Motor neuron (in vitro differentiated cells): ENCODE results near the gene CHRM3. TPM values are rescaled to one million over a fixed set of nuclear protein-coding genes. Genes with fewer than 3 reads are reported as not detected.
A peak's percentile ranks its signal among the peaks of the same experiment; 100 is the strongest.
"Not testable (repeated sequence)": the region's sequence is repeated elsewhere in the genome, so short reads cannot be mapped to it uniquely, and the experiment has no call there.

ENCODE experiments used
- ATAC-seq, 8 experiments: fragments of 200-7000 bp; cut with Tn5 transposase; replicated peaks in 6 of 8; 2 replicates each; pipeline ENCODE4 v1.8.0; 2021; ENCODE audit warnings: mild to moderate bottlenecking in 8 of 8, moderate library complexity in 8 of 8
- H3K27ac ChIP-seq, 2 donors: fragments of 250-450 bp; sonication (Bioruptor Pico); 2 replicates each; pipeline ENCODE4 v1.9.0; 2021; ENCODE audit warnings: antibody characterized with exemption in 2 of 2, mild to moderate bottlenecking in 2 of 2, moderate library complexity in 1 of 2
- H3K4me1 ChIP-seq, 2 donors: fragments of 250-450 bp; sonication (Bioruptor Pico); replicated peaks in 1 of 2; 2 replicates each; pipeline ENCODE4 v1.6.1; 2021; ENCODE audit warnings: antibody characterized with exemption in 2 of 2, mild to moderate bottlenecking in 2 of 2, moderate library complexity in 1 of 2
- H3K4me3 ChIP-seq, 5 donors: fragments of 250-450 bp; sonication (Bioruptor Pico); 2 replicates each; pipeline ENCODE4 v1.9.0; 2021; ENCODE audit warnings: antibody characterized with exemption in 5 of 5, mild to moderate bottlenecking in 5 of 5, moderate library complexity in 4 of 5
- WGBS, 10 experiments: fragments of 450-650 bp; shearing (Covaris generic); methylation state at CpG; one replicate each; pipeline ENCODE4 v1.0.0; 2022; 5-methylcytosine and 5-hydroxymethylcytosine counted together
- in situ Hi-C, 9 experiments: fragments of 400-800 bp; cut with MboI; loops; one replicate each; pipeline ENCODE4 v1.15.0; 2021; ENCODE audit warnings: low sequenced_read_pairs in 9 of 9, low pct_unique_long_range_greater_than_20kb in 2 of 9; ENCODE audit not compliant: unreplicated experiment in 9 of 9
- total RNA-seq, 8 experiments: library from RNA; unstranded; fragments of 300-600 nt; gene quantifications; 2 replicates each; pipeline versions ENCODE4 v1.2.3 to v1.2.4, GENCODE V29; 2022

Gene CHRM3
- total RNA-seq, 8 experiments from 2014 or later, result 0.05 to 18.7 (median 7.0) TPM

DNA sequence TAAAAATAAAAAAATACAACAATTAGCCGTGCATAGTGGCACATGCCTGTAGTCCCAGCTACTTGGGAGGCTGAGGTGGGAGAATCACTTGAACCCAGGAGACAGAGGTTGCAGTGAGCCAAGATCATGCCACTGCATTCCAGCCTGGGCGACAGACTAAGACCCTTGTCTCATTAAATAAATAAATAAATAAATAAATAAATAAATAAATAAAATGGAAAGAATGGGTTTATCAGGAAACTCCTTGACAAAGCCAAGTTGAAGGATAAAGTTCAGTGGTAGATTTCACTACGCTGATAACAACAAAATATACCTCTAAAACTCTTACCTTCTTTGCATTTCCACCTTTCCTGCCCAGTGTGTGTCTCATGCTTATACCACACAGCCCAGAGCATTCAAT lies 15.5 kb upstream of the CHRM3 start:
- H3K27ac ChIP-seq, ATAC-seq, H3K4me1 ChIP-seq, in situ Hi-C loops, H3K4me3 ChIP-seq: not testable (repeated sequence)
- WGBS, 10 experiments, result 0 to 93% (median 50%) methylated on average over 2 to 3 of the region's 3 CpGs; no CpG with 5 or more reads in 1 of the 10 experiments

DNA sequence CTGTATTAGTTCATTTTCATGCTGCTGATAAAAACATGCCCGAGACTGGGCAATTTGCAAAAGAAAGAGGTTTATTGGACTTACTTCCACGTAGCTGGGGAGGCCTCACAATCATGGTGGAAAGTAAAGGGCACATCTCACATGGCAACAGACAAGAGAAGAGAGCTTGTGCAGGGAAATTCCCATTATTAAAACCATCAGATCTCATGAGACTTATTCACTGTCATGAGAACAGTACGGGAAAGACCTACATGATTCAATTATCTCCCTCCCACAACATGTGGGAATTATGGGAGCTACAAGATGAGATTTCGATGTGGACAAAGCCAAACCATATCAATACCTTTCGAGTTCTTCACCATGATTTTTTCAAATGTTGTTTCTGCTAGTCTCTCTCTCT lies 3.7 kb upstream of the CHRM3 start:
- Histone ChIP-seq H3K4me1 (no peaks in the 10 kb centered on the region), H3K4me3 (no peak overlapping the region), H3K27ac (no peak overlapping the region)
- WGBS, 10 experiments, result 0 to 80% (median 60%) methylated on average over 3 to 5 of the region's 5 CpGs
- in situ Hi-C loops, result no loop called here
- no peak for ATAC-seq

DNA sequence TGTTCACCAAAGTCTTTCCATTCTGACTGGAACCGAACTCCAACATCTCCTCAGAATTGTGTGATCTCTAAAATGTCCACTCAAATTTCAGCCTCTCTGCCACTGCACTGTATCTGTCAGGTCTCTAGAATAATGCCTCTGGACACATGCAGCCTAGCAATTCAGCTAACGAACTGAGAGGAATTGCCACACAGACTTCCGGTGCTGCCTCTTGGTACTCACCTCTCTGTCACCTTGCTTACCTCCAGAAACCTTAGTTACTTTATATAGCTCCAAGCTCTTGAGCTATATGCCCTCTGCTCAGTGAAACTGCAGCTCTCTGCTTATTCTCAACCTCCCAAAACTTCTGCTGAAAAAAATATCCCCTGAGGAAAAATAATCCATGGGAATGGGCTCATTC lies 2.7 kb upstream of the CHRM3 start:
- no peak overlapping the region for H3K27ac ChIP-seq
- no peak overlapping the region for H3K4me3 ChIP-seq
- no peak for ATAC-seq
- WGBS, 10 experiments, result 0 to 100% (median 88%) methylated on average over 1 to 3 of the region's 3 CpGs; no CpG with 5 or more reads in 3 of the 10 experiments
- in situ Hi-C loops, result no loop called here
- H3K4me1 ChIP-seq, result no peaks in the 10 kb centered on the region

DNA sequence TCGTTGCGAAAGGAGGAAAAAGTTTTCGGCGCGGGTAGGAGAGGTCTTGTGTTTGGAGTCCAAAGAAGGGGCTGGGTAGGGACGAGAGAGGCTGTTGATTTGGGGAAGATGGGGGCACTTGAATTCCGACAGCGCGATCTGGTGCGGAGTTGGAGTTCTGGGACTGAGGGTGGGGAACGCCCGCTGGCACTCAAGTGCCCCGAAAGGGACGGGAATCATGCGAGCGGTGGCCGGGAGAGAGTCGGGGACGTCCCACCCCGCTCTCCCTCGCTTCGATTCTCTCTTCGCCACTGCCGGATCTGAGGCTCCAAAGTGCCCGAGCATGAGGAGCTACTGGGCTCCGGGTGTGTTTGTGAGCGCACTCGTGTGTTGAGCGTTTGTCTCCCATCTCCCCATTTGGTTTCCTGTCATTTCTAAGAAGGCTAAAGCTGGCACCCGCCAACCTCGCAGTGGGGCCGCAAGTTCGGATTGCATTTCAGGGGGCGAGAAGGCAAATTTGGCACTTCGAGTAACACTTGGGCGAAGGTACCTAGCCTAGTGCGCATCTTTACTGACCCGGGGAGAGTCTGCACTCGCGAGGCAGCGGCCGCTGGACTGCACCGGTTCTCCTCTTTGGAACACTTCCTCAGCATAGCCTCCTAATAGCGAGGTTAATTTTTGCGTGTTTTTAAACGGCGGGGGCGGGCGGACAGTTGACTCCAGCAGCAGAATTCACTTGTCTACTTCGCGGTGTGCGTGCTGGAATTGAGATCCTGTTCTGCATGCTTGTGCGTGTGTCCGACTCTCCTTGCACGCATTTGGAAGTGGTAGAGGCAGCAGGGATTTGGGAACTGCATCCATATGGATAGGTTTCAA lies 1.2 kb downstream of the CHRM3 start:
- in situ Hi-C loops, result no loop called here

GRCh38 chr1:239388159-239388485 lies 1.8 kb downstream of the CHRM3 start:
- Histone ChIP-seq H3K27ac (no peak overlapping the region), H3K4me1 (no peaks in the 10 kb centered on the region), H3K4me3 (peak overlapping the region; percentile 61 to 67 (median 63))
- in situ Hi-C loops, result no loop called here
- ATAC-seq, result no peak
- 0 to 49% (median 30%) methylated on average over 2 to 5 of the region's 5 CpGs; no CpG with 5 or more reads in 3 of the 10 experiments for WGBS, 10 experiments

More for the DNA sequence above, 1.2 kb downstream of the CHRM3 start:
- Histone ChIP-seq H3K4me3 (peak overlapping the region; percentile 61 to 67 (median 63)), H3K27ac (no peak overlapping the region), H3K4me1 (no peaks in the 10 kb centered on the region)
- peak in 6 of 8 experiments; percentile 19 to 46 (median 34) for ATAC-seq
- WGBS, 10 experiments, result 0 to 10% (median 2%) methylated on average over 4 to 35 of the region's 55 CpGs; no CpG with 5 or more reads in 2 of the 10 experiments

DNA sequence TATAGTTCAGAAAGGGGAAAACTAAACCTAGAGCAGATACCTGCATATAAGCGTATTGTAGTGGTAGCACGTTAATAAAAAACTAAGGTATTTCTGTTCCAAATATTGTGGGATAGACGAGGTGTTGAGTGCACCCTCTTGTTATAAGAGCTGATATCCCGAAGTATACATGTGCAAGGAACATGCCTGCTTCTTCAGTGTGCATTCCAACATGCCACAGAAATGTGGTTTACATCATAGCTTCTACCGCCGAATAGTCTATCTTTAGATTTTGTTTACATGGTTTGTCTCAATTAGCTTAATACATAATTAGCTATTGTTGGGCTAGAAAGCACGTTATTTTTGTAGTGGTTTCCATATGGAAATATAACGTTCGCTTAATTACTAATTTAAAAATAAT lies 2.2 kb downstream of the CHRM3 start:
- 5 to 100% (median 83%) methylated on average over 1 to 9 of the region's 9 CpGs for WGBS, 10 experiments
- H3K4me1 ChIP-seq, result no peaks in the 10 kb centered on the region
- no peak overlapping the region for H3K27ac ChIP-seq
- H3K4me3 ChIP-seq, result peak overlapping the region; percentile 61 to 67 (median 63)
- in situ Hi-C loops, result no loop called here
- no peak for ATAC-seq

DNA sequence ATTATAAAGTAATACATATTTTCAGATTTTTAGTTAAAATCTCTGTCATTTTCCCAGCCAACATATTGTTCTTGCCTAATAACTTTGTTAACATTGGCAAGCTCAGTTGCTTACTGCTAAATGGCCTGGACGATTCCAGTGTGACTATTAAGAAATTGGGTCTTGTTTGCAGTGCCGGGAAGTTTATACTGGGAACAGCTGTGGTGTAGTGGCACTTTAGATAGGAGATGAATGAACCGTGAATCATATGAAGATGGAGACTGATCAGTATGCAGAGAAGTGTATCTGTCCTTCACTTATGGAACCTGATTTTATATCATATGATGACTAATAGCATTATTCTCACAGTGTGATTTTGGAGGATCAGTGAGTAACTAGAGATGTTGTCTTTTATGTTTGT lies 3.3 kb downstream of the CHRM3 start:
- no peak for ATAC-seq
- no peak overlapping the region for H3K4me3 ChIP-seq
- in situ Hi-C loops, result loop anchor here in 1 of 9 experiments (10.0 kb wide), 1 partner anchor 505 kb away; no protein-coding TSS in a partner anchor
- H3K27ac ChIP-seq, result no peak overlapping the region
- no peaks in the 10 kb centered on the region for H3K4me1 ChIP-seq
- 0 to 90% (median 52%) methylated on average over 1 to 3 of the region's 3 CpGs; no CpG with 5 or more reads in 1 of the 10 experiments for WGBS, 10 experiments

DNA sequence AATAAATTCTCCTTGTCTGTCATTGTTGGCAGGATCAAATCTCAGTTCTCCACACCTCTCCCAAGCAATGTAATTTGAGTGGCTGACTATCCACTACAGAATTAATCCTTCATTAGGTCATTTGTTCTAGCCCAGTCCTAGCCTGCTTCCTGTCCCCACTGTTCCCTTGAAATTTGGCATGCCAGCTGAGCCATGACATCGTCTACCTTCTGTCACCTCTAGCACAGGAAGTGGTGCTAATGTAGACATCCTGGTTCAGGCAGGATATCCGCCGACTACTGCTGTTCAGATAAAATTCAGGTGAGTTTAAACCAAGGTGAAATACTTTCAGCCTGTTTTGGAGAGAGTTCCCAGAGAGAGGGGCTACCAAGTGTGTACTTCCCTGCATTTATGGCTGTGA lies 5.9 kb downstream of the CHRM3 start:
- 67 to 100% (median 83%) methylated on average over 2 to 3 of the region's 3 CpGs; no CpG with 5 or more reads in 7 of the 10 experiments for WGBS, 10 experiments
- ATAC-seq, result no peak
- in situ Hi-C loops, result loop anchor here in 1 of 9 experiments (10.0 kb wide), 1 partner anchor 503 kb away; no protein-coding TSS in a partner anchor
- no peak overlapping the region for H3K27ac ChIP-seq
- H3K4me1 ChIP-seq, result no peaks in the 10 kb centered on the region
- no peak overlapping the region for H3K4me3 ChIP-seq

GRCh38 chr1:239394107-239394506 lies 7.7 kb downstream of the CHRM3 start:
- no peak for ATAC-seq
- in situ Hi-C loops, result loop anchor here in 1 of 9 experiments (10.0 kb wide), 1 partner anchor 501 kb away; no protein-coding TSS in a partner anchor
- H3K4me3 ChIP-seq, result no peak overlapping the region
- H3K27ac ChIP-seq, result no peak overlapping the region
- 0 to 100% (median 78%) methylated on average over 1 to 2 of the region's 2 CpGs; no CpG with 5 or more reads in 3 of the 10 experiments for WGBS, 10 experiments
- no peaks in the 10 kb centered on the region for H3K4me1 ChIP-seq

DNA sequence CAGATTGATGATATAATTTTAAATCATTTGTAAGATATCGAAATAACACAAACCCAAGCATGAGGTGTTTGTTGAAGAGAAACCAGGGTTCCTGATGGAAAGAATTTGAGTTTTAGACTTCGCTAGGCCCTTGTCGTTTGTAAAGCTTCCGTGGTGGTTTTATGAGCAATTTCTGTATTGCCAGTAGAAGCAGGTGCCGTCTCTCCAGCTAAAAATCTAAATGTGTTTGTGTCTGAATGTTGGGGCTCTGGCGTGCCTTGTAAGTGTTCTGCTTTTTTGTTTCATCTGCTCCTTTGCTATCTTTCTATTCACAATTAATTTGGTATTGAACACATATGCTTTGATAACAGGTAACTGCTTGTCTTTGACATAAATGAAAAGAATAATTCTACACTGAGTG lies 27.5 kb downstream of the CHRM3 start:
- ATAC-seq, result no peak
- Histone ChIP-seq H3K4me3 (no peak overlapping the region), H3K4me1 (peaks cover 4 to 5% of the 10 kb centered on the region in 2 donors), H3K27ac (no peak overlapping the region)
- in situ Hi-C loops, result loop anchor here in 3 of 9 experiments (25.0 kb wide), 1 partner anchor 473 kb away; no protein-coding TSS in a partner anchor
- 12 to 93% (median 80%) methylated on average over 4 to 6 of the region's 6 CpGs for WGBS, 10 experiments

DNA sequence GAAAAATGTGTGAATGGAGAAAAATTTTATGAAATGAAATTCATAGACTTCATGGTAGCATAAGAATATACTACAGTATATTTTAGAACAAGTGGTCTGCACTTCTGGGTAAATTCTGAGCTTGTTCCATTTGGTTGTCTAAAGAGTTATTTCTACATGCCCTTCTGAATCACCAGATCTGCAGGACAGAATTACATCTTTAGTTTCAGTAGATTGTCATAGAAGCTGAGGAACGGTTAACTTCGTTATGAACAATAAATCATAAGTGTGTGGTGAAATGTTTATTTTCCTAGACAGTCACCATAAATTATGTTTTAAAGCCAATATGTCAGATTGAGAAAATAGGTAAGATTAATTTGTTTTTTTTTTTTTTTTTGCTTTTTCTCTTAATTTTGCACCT lies 30.9 kb downstream of the CHRM3 start:
- 6 to 96% (median 76%) methylated on average over 2 of the region's 2 CpGs; no CpG with 5 or more reads in 1 of the 10 experiments for WGBS, 10 experiments
- no peak for ATAC-seq
- in situ Hi-C loops, result loop anchor here in 3 of 9 experiments (25.0 kb wide), 1 partner anchor 470 kb away; no protein-coding TSS in a partner anchor
- Histone ChIP-seq H3K4me1 (peaks cover 7 to 17% of the 10 kb centered on the region in 2 donors), H3K27ac (no peak overlapping the region), H3K4me3 (no peak overlapping the region)

- ATAC-seq, result no peak
- in situ Hi-C loops, result loop anchor here in 3 of 9 experiments (25.0 kb wide), 1 partner anchor 469 kb away; no protein-coding TSS in a partner anchor
- 3 to 100% (median 76%) methylated on average over 1 to 5 of the region's 5 CpGs; no CpG with 5 or more reads in 1 of the 10 experiments for WGBS, 10 experiments
Observed at GRCh38 chr1:239417986-239418640, 31.7 kb downstream of the CHRM3 start.

GRCh38 chr1:239418681-239419080 lies 32.3 kb downstream of the CHRM3 start:
- WGBS, 10 experiments, result 14 to 100% (median 86%) methylated on average over 1 of the region's 1 CpG; no CpG with 5 or more reads in 6 of the 10 experiments
- peak in 5 of 8 experiments; percentile 77 to 92 (median 79) for ATAC-seq
- in situ Hi-C loops, result loop anchor here in 3 of 9 experiments (25.0 kb wide), 1 partner anchor 469 kb away; no protein-coding TSS in a partner anchor

More at GRCh38 chr1:239417986-239418640, 31.7 kb downstream of the CHRM3 start:
- Histone ChIP-seq H3K27ac (no peak overlapping the region), H3K4me3 (no peak overlapping the region), H3K4me1 (peaks cover 7 to 17% of the 10 kb centered on the region in 2 donors)

More at GRCh38 chr1:239418681-239419080, 32.3 kb downstream of the CHRM3 start:
- no peak overlapping the region for H3K27ac ChIP-seq
- H3K4me1 ChIP-seq, result peaks cover 7 to 17% of the 10 kb centered on the region in 2 donors
- no peak overlapping the region for H3K4me3 ChIP-seq
